Heart left ventricle (tissue), 13 donors: ENCODE results near the gene MLLT3.

Experiments used
- CTCF ChIP-seq, 12 donors: fragments of 200-600 bp; sonication (generic) in 4 of 12; IDR thresholded peaks; one replicate each; pipeline versions ENCODE4 v1.5.0 to v1.8.0; 2018 to 2022; ENCODE audit warnings: antibody characterized with exemption in 12 of 12, mild to moderate bottlenecking in 5 of 12
- POLR2A ChIP-seq, 2 donors: fragments of 450-650 bp; IDR thresholded peaks; one replicate each; pipeline ENCODE4 v1.6.1; 2017; ENCODE audit warnings: antibody characterized with exemption in 2 of 2, mild to moderate bottlenecking in 2 of 2, moderate library complexity in 2 of 2
- donor health status: ischemic (EF 13 %, LVEDD 7.1; RV severe dilation, severe dysfunction).
- donor health status: DM: no; HTN: yes; CAD: no.
- donor health status: DM: no; HTN: no; CAD: no.
- donor health status: ischemic (EF 25% LVEDD 6.9; RV normal size, moderate dysfunction).
- donor health status: ischemic (EF 25% LVEDD 5.7; RV mildly dilated, moderate dysfunction).
- donor health status: ischemic (EF 35%, LVEDD 5.7; RV mildly dilated, moderate dysfunction).
- donor health status: nonischemic (EF 11% LVEDD 7.7; RV severe dilation, severe dysfunction).
- donor health status: DM: yes; HTN: yes; CAD: no.
- donor health status: PGD.
- donor health status: ischemic (EF 29% LVEDD 5.4; RV normal size, mild dysfunction).
- donor health status: nonischemic (EF 23%, LVEDD 6.1; RV moderate dilation, normal function).

- TF ChIP-seq CTCF (IDR thresholded peaks at IDR 0.05) (no peak), POLR2A (IDR thresholded peaks at IDR 0.05) (no peak)
These were observed 237.7 kb downstream of the MLLT3 start for GRCh38 chr9:20384642-20385041.
